HEK293 (cell line): ENCODE results near the gene GOLIM4.

ENCODE experiments used
- PBX3 ChIP-seq: sonication (generic); formaldehyde crosslinking; IDR thresholded peaks from 2 replicates; pipeline ENCODE4 v1.8.1; 2022; ENCODE audit warnings: mild to moderate bottlenecking, moderate library complexity, missing genetic modification reagents
- ZEB2 ChIP-seq: fragments of 450-650 bp; formaldehyde crosslinking; IDR thresholded peaks from 2 replicates; pipeline ENCODE4 v1.5.1; 2016; ENCODE audit warnings: missing biosample characterization, missing genetic modification characterization
- ZNF223 ChIP-seq: fragments of 450-650 bp; formaldehyde crosslinking; IDR thresholded peaks from 2 replicates; pipeline ENCODE4 v1.5.1; 2016; ENCODE audit warnings: missing biosample characterization, missing genetic modification characterization
- TF ChIP-seq, protein P1 (sequence below): IDR thresholded peaks from 2 replicates; pipeline ENCODE4 v1.6.1; 2011; ENCODE audit warnings: mild to moderate bottlenecking, low read depth, low read length, borderline replicate concordance

- no peak for TF ChIP-seq PBX3
- TF ChIP-seq, protein P1, sequence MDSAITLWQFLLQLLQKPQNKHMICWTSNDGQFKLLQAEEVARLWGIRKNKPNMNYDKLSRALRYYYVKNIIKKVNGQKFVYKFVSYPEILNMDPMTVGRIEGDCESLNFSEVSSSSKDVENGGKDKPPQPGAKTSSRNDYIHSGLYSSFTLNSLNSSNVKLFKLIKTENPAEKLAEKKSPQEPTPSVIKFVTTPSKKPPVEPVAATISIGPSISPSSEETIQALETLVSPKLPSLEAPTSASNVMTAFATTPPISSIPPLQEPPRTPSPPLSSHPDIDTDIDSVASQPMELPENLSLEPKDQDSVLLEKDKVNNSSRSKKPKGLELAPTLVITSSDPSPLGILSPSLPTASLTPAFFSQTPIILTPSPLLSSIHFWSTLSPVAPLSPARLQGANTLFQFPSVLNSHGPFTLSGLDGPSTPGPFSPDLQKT: no peak
- no peak for TF ChIP-seq ZNF223 (tag by site-specific recombination)
- no peak for TF ChIP-seq ZEB2 (tag by site-specific recombination)
Measured at GRCh38 chr3:168025076-168025475, 70.6 kb downstream of the GOLIM4 start.
